GM21723 (cell line): ENCODE data around the gene FPR2.
"Not testable (repeated sequence)": the region's sequence is repeated elsewhere in the genome, so short reads cannot be mapped to it uniquely, and the experiment has no call there.

Experiments used
- ATAC-seq: cut with Tn5 transposase; IDR thresholded peaks from one replicate; pipeline ENCODE4 v1.9.1; 2021; ENCODE audit warnings: mild to moderate bottlenecking, moderate library complexity; ENCODE audit not compliant: unreplicated experiment

Gene FPR2

GRCh38 chr19:51803967-51804366, 43.0 kb downstream of the FPR2 start:
- no peak for ATAC-seq

- ATAC-seq, result not testable (repeated sequence)
These were observed 43.8 kb downstream of the FPR2 start for GRCh38 chr19:51804789-51805188.

GRCh38 chr19:51805396-51805795, 44.4 kb downstream of the FPR2 start:
- not testable (repeated sequence) for ATAC-seq

GRCh38 chr19:51806571-51806970, 45.6 kb downstream of the FPR2 start:
- not testable (repeated sequence) for ATAC-seq

GRCh38 chr19:51807111-51807701, 46.2 kb downstream of the FPR2 start:
- no peak for ATAC-seq

- no peak for ATAC-seq
These were observed 46.9 kb downstream of the FPR2 start for GRCh38 chr19:51807925-51808324.

GRCh38 chr19:51808333-51808986, 47.5 kb downstream of the FPR2 start:
- no peak for ATAC-seq

GRCh38 chr19:51809787-51810186, 48.8 kb downstream of the FPR2 start:
- ATAC-seq, result no peak

- ATAC-seq, result no peak
These were observed 49.2 kb downstream of the FPR2 start for GRCh38 chr19:51810223-51810622.

GRCh38 chr19:51811344-51811743, 50.4 kb downstream of the FPR2 start:
- ATAC-seq, result no peak

- no peak for ATAC-seq
These were observed 54.1 kb downstream of the FPR2 start for GRCh38 chr19:51815043-51815442.

- ATAC-seq, result no peak
These were observed 55.7 kb downstream of the FPR2 start for GRCh38 chr19:51816711-51817110.

- no peak for ATAC-seq
These were observed 59.0 kb downstream of the FPR2 start for GRCh38 chr19:51820011-51820410.
